ENCODE results near the gene HLA-DQA1.

Gene HLA-DQA1

DNA sequence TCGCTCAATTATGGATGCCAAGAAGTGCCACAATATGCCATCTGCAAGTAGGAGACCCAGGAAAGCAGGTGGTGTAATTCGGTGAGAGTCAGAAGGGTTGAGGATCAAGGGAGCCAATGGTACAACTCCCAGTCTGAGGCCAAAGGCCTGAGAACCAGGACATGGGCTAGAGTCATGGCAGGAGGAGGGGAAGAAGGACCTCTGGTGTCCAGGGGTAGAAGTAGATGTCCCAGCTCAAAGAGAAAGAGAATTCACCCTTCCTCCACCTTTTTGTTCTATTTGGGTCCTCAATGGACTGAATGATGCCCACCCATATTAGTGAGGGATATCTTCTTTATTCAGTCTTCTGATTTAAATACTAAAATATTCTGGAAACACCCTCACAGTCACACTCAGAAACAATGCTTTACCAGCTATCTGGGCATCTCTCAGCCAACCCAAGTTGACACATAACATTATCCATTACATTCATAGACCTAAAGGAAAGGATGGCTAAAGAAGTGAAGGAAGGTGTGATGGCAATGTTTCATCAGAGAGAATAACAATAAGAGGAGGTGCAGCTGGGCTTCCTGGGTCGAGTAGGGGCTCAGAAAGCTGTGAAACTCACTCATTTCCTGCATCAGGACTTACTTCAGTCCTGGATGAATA lies 21.2 kb upstream of the HLA-DQA1 start:
- no peak for DNase-seq (ENCODE audit: extremely low spot score)
- TF ChIP-seq, protein P1, sequence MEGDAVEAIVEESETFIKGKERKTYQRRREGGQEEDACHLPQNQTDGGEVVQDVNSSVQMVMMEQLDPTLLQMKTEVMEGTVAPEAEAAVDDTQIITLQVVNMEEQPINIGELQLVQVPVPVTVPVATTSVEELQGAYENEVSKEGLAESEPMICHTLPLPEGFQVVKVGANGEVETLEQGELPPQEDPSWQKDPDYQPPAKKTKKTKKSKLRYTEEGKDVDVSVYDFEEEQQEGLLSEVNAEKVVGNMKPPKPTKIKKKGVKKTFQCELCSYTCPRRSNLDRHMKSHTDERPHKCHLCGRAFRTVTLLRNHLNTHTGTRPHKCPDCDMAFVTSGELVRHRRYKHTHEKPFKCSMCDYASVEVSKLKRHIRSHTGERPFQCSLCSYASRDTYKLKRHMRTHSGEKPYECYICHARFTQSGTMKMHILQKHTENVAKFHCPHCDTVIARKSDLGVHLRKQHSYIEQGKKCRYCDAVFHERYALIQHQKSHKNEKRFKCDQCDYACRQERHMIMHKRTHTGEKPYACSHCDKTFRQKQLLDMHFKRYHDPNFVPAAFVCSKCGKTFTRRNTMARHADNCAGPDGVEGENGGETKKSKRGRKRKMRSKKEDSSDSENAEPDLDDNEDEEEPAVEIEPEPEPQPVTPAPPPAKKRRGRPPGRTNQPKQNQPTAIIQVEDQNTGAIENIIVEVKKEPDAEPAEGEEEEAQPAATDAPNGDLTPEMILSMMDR (IDR thresholded peaks at IDR 0.05; ENCODE audit: control extremely low read depth, extremely low read depth, low read depth, missing control alignments), result no peak
- POLR2A ChIA-PET, result no interaction called here
- CTCF ChIA-PET, result no interaction called here

GRCh38 chr6:32617751-32618150 lies 19.5 kb upstream of the HLA-DQA1 start:
- TF ChIP-seq, protein P1 (IDR thresholded peaks at IDR 0.05; ENCODE audit: control extremely low read depth, extremely low read depth, low read depth, missing control alignments), result no peak
- ChIA-PET POLR2A (no interaction called here), CTCF (no interaction called here)
- no peak for DNase-seq (ENCODE audit: extremely low spot score)

- no peak for DNase-seq (ENCODE audit: extremely low spot score)
- POLR2A ChIA-PET, result interaction anchor here (1.1 to 1.9 kb wide), 2 partner anchors 14 to 16 kb away, joined by 5 to 8 read pairs; partner anchors contain the start of gene HLA-DQA1
- TF ChIP-seq, protein P1 (IDR thresholded peaks at IDR 0.05; ENCODE audit: control extremely low read depth, extremely low read depth, low read depth, missing control alignments), result no peak
- CTCF ChIA-PET, result interaction anchor here (0.9 to 3.3 kb wide), 11 partner anchors 8 to 205 kb away, joined by 3 to 17 read pairs (median 8); no protein-coding TSS in a partner anchor
Observed at GRCh38 chr6:32621372-32621771, 15.8 kb upstream of the HLA-DQA1 start.

DNA sequence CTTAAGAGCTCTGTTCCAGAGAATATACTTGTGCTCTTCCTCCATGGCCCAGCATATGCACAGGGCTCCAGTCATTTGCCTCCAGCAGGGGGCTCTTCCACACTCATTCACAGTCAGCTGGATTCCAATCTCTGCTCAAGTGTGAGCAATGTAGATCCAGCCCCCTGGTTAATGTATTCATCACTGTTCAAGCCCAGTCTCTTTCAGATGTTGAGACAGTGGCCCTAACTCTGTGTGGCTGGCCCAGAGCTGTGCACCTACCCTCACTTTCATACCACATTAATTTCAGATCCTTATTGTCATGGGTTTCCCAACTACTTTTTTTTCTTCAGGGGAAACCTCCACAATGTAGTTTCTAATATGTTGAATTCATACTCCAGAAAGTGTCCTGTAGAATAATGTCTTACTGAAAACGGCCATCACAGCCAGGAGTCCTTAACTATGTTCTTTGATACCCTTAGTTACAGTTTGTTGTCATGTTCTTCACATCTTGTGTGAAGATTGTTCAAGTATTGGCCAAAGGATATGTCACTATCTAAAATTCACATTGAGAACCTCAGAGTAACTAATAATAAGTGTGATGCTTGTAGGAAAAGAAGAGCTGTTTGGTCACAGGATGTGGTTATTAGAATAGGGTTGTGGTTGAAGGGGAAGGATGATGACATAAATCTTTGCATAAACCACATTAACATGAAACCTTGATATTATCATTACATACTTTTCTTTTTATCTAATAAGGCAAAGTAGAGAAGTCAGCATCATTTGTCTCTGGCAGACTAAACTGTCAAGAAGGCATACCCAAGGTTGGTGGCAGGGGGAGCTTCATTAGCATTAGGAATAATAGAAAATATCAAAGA lies 14.4 kb upstream of the HLA-DQA1 start:
- ChIA-PET CTCF (interaction anchor here (0.6 to 3.3 kb wide), 21 partner anchors 9 to 246 kb away, joined by 3 to 17 read pairs (median 5); partner anchors contain the start of genes HLA-DQA1 and HLA-DQB1), POLR2A (interaction anchor here (0.6 to 1.9 kb wide), 4 partner anchors 13 to 63 kb away, joined by 3 to 8 read pairs (median 5); partner anchors contain the start of gene HLA-DQA1)
- TF ChIP-seq, protein P1 (IDR thresholded peaks at IDR 0.05; ENCODE audit: control extremely low read depth, extremely low read depth, low read depth, missing control alignments), result peak; percentile 42
- DNase-seq (ENCODE audit: extremely low spot score), result peak; percentile 59

DNA sequence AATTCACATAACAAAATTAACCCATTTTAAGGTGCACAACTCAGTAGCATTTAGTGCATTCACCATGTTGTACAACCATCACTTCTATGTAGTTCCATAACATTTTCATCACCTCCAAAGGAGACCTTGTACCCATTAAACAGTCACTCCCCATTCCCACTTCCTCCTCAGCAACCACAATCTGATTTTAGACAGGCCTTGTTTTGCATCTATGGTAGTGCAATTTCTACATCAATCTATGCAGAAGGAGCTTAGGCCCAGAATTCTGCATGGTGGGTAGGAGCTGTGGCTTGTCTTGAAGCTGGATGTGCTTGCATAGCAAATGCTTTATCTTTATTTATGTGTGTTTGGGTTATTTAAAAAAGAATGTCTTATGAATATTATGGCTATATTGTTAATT lies 13.5 kb upstream of the HLA-DQA1 start:
- DNase-seq (ENCODE audit: extremely low spot score), result no peak
- ChIA-PET POLR2A (no interaction called here), CTCF (interaction anchor here (3.3 kb wide), 1 partner anchor 14 kb away, joined by 16 read pairs; no protein-coding TSS in a partner anchor)
- TF ChIP-seq, protein P1 (IDR thresholded peaks at IDR 0.05; ENCODE audit: control extremely low read depth, extremely low read depth, low read depth, missing control alignments), result no peak

DNA sequence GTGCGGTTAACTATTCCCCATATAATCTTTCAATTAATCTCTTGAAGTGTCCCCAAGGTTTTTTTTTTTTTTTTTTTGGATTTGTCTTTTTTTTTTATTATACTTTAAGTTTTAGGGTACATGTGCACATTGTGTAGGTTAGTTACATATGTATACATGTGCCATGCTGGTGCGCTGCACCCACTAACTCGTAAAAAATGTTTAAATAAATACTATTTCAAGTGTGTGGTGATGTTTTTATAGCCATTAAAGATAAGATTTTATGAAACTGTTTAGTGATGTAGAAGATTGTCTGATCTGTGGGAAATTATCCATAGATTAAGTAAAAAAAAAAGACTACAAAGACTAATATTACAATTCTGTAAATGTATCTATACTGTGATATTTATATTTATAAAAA lies 12.6 kb upstream of the HLA-DQA1 start:
- TF ChIP-seq, protein P1 (IDR thresholded peaks at IDR 0.05; ENCODE audit: control extremely low read depth, extremely low read depth, low read depth, missing control alignments), result no peak
- POLR2A ChIA-PET, result interaction anchor here (1.0 kb wide), 1 partner anchor 15 kb away, joined by 3 read pairs; no protein-coding TSS in a partner anchor
- DNase-seq (ENCODE audit: extremely low spot score), result no peak
- CTCF ChIA-PET, result no interaction called here
